ENCODE data around the gene VTA1.

The VTA1 gene

GRCh38 chr6:142167486-142167885 is 20.4 kb downstream of the VTA1 start:
- H3K4me3 ChIP-seq (replicated peaks; ENCODE audit: low read depth, low read length) = no peak overlapping the region
- TF ChIP-seq CTCF (IDR thresholded peaks at IDR 0.05; ENCODE audit: low read depth, low read length, missing control alignments) = no peak
- DNase-seq (ENCODE audit: extremely low read depth, low read depth) = no peak

GRCh38 chr6:142171351-142171750 is 24.3 kb downstream of the VTA1 start:
- no peak for DNase-seq (ENCODE audit: extremely low read depth, low read depth)
- H3K4me3 ChIP-seq (replicated peaks; ENCODE audit: low read depth, low read length) = no peak overlapping the region
- no peak for TF ChIP-seq CTCF (IDR thresholded peaks at IDR 0.05; ENCODE audit: low read depth, low read length, missing control alignments)

GRCh38 chr6:142172758-142173157 is 25.7 kb downstream of the VTA1 start:
- no peak for DNase-seq (ENCODE audit: extremely low read depth, low read depth)
- no peak for TF ChIP-seq CTCF (IDR thresholded peaks at IDR 0.05; ENCODE audit: low read depth, low read length, missing control alignments)

GRCh38 chr6:142173980-142174379 is 26.9 kb downstream of the VTA1 start:
- H3K4me3 ChIP-seq (replicated peaks; ENCODE audit: low read depth, low read length) = no peak overlapping the region
- TF ChIP-seq CTCF (IDR thresholded peaks at IDR 0.05; ENCODE audit: low read depth, low read length, missing control alignments) = no peak
- DNase-seq (ENCODE audit: extremely low read depth, low read depth) = no peak

More at GRCh38 chr6:142172758-142173157, 25.7 kb downstream of the VTA1 start:
- no peak overlapping the region for H3K4me3 ChIP-seq (replicated peaks; ENCODE audit: low read depth, low read length)

- no peak overlapping the region for H3K4me3 ChIP-seq (replicated peaks; ENCODE audit: low read depth, low read length)
- no peak for TF ChIP-seq CTCF (IDR thresholded peaks at IDR 0.05; ENCODE audit: low read depth, low read length, missing control alignments)
- DNase-seq (ENCODE audit: extremely low read depth, low read depth) = no peak
These were observed 27.6 kb downstream of the VTA1 start for GRCh38 chr6:142174703-142175102.

- no peak for DNase-seq (ENCODE audit: extremely low read depth, low read depth)
These were observed 31.1 kb downstream of the VTA1 start for GRCh38 chr6:142178129-142178528.

More at GRCh38 chr6:142178129-142178528, 31.1 kb downstream of the VTA1 start:
- TF ChIP-seq CTCF (IDR thresholded peaks at IDR 0.05; ENCODE audit: low read depth, low read length, missing control alignments) = no peak
- no peak overlapping the region for H3K4me3 ChIP-seq (replicated peaks; ENCODE audit: low read depth, low read length)
